Bronchial epithelial cell (primary cell): ENCODE data around the gene RNF25. TPM values are rescaled to one million over a fixed set of nuclear protein-coding genes. Genes with fewer than 3 reads are reported as not detected.

Experiments
- DNase-seq: peaks from one replicate; pipeline ENCODE4 v3.0.0-alpha.2; 2010; ENCODE audit warnings: low read depth
- FAIRE-seq: peaks from 2 replicates; lab custom pipeline; 2011; peaks lifted over from hg19 to GRCh38; lab: Jason Lieb, UNC
- H3K27me3 ChIP-seq: 2 replicates; pipeline ENCODE4 v1.5.1; 2011; ENCODE audit warnings: low read length; ENCODE audit not compliant: control insufficient read depth, insufficient read depth
- H3K36me3 ChIP-seq: 2 replicates; pipeline ENCODE4 v1.5.1; 2011; ENCODE audit warnings: low read length; ENCODE audit not compliant: control insufficient read depth, insufficient read depth
- H3K4me3 ChIP-seq: 2 replicates; pipeline ENCODE4 v1.5.1; 2011; ENCODE audit warnings: mild to moderate bottlenecking, low read depth, low read length, control low read depth
- CTCF ChIP-seq: IDR thresholded peaks from 2 replicates; pipeline ENCODE4 v1.5.1; 2011; ENCODE audit warnings: mild to moderate bottlenecking, moderate library complexity, low read length, control low read depth, inconsistent platforms; ENCODE audit not compliant: insufficient read depth, severe bottlenecking
- total RNA-seq: library from RNA; depleted of rRNA; stranded (reverse); fragments of >200 nt; gene quantifications from 2 replicates; pipeline ENCODE4 v1.2.1, GENCODE V29; 2014

Gene RNF25
- total RNA-seq, 1 donor from 2014 or later = 32.1 TPM

GRCh38 chr2:218662377-218662776 is 9.4 kb downstream of the RNF25 start:
- no peaks in the 10 kb centered on the region for H3K27me3 ChIP-seq
- TF ChIP-seq CTCF = no peak
- FAIRE-seq (no peak), DNase-seq (no peak)
- H3K4me3 ChIP-seq = no peak overlapping the region
- H3K36me3 ChIP-seq = peaks cover 33% of the 10 kb centered on the region

GRCh38 chr2:218659988-218660358 is 11.8 kb downstream of the RNF25 start:
- no peaks in the 10 kb centered on the region for H3K27me3 ChIP-seq
- no peak for TF ChIP-seq CTCF
- DNase-seq (no peak), FAIRE-seq (no peak)
- H3K36me3 ChIP-seq = peaks cover 32% of the 10 kb centered on the region
- H3K4me3 ChIP-seq = peak overlapping the region; percentile 81

- no peaks in the 10 kb centered on the region for H3K27me3 ChIP-seq
- peak; percentile 85 for DNase-seq
- TF ChIP-seq CTCF = no peak
- peak within 1 kb of the TSS; percentile 81 for H3K4me3 ChIP-seq
- H3K36me3 ChIP-seq = peaks cover 26% of the 10 kb centered on the region
- FAIRE-seq = no peak
Observed at GRCh38 chr2:218659258-218659987, 12.4 kb downstream of the RNF25 start, which contains the start of the genes BCS1L and ZNF142. TSS of gene BCS1L (plus strand) at chr2:218659683. CDS start at chr2:218660988, 1,305 bp downstream. TSS of gene ZNF142 (minus strand) at chr2:218659623. CDS start at chr2:218656429, 3,194 bp downstream.

- FAIRE-seq (no peak), DNase-seq (peak; percentile 68)
- Histone ChIP-seq H3K36me3 (peaks cover 21% of the 10 kb centered on the region), H3K4me3 (peak overlapping the region; percentile 81), H3K27me3 (no peaks in the 10 kb centered on the region)
- peak; percentile 63 for TF ChIP-seq CTCF
Observed at GRCh38 chr2:218658671-218659257, 13.0 kb downstream of the RNF25 start.

- H3K36me3 ChIP-seq = peaks cover 18% of the 10 kb centered on the region
- no peaks in the 10 kb centered on the region for H3K27me3 ChIP-seq
- DNase-seq (no peak), FAIRE-seq (no peak)
- no peak overlapping the region for H3K4me3 ChIP-seq
- no peak for TF ChIP-seq CTCF
Observed at GRCh38 chr2:218655751-218656150, 16.1 kb downstream of the RNF25 start.

- TF ChIP-seq CTCF = no peak
- FAIRE-seq = no peak
- DNase-seq = no peak
- Histone ChIP-seq H3K27me3 (no peaks in the 10 kb centered on the region), H3K36me3 (peaks cover 37% of the 10 kb centered on the region), H3K4me3 (no peak overlapping the region)
Observed at GRCh38 chr2:218648787-218649100, 23.1 kb downstream of the RNF25 start.
